CD1c-positive myeloid dendritic cell (primary cell): Measurements from ENCODE around the gene SSR1.
"Not testable (repeated sequence)": the region's sequence is repeated elsewhere in the genome, so short reads cannot be mapped to it uniquely, and the experiment has no call there.

ENCODE experiments used
- DNase-seq: peaks from one replicate; pipeline ENCODE4 v3.0.0-alpha.2; 2016; ENCODE audit errors: extremely low spot score

Gene SSR1

DNA sequence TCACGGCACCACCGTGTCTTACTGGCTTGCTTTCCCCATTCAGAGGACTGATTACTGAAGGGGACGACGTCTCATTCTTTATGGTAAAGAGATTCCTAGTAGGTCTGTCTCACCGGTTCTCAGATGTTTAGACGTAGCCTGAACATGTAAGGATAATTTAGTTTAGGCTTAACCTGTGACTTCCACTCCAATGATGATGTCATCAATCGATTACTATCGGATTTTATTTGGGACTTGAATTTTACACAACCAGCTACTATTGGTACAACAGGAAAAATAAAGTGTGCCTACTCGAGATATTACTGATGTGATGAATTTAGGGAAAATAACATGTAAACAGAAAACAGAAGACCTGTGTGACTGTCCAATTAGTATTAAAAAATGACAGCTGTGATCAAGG, 4.5 kb upstream of the SSR1 start:
- no peak for DNase-seq

DNA sequence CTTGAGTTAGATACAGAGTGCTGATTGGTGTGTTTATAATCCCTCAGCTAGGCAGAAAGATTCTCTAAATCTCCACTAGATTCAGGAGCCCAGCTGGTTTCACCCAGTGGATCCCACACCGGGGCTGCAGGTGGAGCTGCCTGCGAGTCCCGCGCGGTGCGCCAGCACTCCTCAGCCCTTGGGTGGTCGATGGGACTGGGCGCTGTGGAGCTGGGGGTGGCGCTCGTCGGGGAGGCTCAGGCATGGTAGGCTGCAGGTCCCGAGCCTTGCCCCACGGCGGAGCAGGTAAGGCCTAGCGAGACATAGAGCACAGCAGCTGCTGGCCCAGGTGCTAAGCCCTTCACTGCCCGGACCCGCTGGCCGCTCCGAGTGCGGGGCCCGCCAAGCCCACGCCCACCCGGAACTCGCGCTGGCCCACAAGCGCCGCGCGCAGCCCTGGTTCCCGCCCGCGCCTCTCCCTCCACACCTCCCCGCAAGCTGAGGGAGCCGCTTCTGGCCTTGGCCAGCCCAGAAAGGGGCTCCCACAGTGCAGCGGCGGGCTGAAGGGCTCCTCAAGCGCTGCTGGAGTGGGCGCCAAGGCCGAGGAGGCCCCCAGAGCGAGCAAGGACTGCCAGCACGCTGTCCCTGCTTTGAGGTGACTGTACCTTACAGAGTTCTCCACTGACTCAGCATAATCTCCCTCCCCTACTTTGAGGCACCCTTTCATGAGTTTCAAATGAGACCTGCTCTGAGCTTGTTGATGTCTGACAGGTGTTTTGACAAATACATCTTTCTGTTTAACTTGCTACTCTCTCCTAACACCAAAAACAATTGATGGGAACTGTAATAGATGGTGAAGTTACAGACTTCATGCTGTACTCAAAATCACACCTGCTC, 3.9 kb upstream of the SSR1 start:
- no peak for DNase-seq

GRCh38 chr6:7315948-7316365, 3.0 kb upstream of the SSR1 start:
- no peak for DNase-seq

GRCh38 chr6:7315087-7315947, 2.3 kb upstream of the SSR1 start:
- DNase-seq = not testable (repeated sequence)

GRCh38 chr6:7314414-7314813, 1.4 kb upstream of the SSR1 start:
- no peak for DNase-seq

DNA sequence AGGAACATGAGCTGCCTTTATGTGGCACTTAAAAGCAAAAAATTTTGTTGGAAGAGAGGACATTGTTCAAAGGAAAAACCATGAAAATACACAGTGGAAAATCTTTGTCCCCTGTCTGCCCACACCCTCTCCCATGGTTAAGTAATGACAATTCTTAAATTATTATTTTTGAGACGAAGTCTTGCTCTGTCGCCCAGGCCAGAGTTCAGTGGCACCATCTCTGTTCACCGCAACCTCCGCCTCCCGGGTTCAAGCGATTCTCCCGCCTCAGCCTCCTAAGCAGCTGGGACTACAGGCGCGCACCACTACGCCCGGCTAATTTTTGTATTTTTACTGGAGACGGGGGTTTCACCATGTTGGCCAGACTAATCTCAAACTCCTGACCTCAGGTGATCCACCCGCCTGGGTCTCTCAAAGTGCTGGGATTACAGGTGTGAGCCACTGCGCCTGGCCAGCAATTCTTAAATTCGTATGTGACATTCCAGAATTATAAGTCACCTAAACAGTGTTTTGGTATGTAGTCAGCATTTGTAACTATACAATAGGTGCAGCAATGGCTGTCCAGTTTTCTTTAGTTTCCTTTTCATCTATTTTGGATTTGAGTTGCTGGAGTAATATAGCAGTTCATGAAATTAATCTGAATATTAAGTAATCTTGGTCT, 636 bp upstream of the SSR1 start:
- DNase-seq = no peak

GRCh38 chr6:7311917-7312615, 933 bp downstream of the SSR1 start:
- peak; percentile 25 for DNase-seq

GRCh38 chr6:7311176-7311575, 1.8 kb downstream of the SSR1 start:
- DNase-seq = no peak

- no peak for DNase-seq
These were observed 3.9 kb downstream of the SSR1 start for GRCh38 chr6:7309050-7309449.

- no peak for DNase-seq
These were observed 5.5 kb downstream of the SSR1 start for GRCh38 chr6:7307533-7307932.

GRCh38 chr6:7304821-7305220, 8.2 kb downstream of the SSR1 start:
- DNase-seq = no peak

GRCh38 chr6:7301702-7302101, 11.3 kb downstream of the SSR1 start:
- no peak for DNase-seq

DNA sequence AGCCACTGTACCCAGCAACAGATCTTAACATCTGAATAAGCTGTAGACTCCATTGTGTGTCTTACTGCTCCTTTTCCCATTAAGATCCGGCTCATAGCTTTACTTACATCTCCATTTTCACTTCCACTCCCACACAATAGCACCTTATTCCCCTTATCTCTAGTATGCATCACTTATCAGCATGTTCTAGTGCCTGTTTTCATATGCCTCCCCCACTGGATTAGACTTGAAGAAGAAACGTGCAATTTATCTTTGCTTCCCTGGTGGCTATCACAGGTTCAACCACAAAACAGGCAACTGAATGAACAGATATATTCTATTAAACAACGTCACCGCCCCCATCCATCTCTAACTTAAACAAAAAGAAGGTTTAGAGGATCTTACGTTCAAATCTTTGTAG, 12.1 kb downstream of the SSR1 start:
- DNase-seq = no peak

GRCh38 chr6:7298113-7298512, 14.9 kb downstream of the SSR1 start:
- DNase-seq = no peak

DNA sequence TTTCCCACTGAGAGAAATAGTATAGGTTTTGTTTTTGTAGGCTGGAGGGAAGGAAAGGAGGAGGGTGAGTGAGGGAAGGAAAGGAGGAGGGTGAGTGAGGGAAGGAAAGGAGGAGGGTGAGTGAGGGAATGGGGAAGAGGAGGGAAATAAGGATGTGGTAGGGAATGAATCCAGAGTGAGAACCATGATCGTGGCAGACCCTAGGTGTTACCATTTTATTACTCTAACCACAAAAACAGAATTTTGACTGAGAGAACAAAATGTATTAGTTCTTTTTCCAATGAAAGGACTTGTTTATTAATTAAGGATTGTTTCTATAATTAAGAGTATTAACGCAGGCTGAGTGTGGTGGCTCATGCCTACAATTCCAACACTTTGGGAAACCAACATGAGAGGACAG, 16.4 kb downstream of the SSR1 start:
- DNase-seq = no peak

DNA sequence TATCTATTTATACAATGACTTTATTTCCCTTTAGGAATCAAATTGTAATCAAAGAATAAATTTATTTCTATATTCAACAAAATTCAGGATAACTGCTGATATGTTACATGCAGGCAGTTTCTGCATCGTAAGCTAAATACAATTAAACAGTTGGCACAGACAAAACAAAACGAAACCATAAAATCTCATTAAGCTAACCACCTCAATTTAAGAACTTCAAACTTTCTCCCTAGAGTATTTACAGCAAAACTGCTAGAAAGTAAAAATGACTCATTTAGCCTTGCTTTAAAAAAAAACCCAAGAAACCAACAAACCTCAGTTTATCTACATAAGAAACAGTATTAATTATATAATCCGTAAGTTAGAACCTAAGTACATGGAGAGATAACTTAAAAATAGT, 17.1 kb downstream of the SSR1 start:
- DNase-seq = no peak

- DNase-seq = no peak
These were observed 20.3 kb downstream of the SSR1 start for GRCh38 chr6:7292596-7293255.

DNA sequence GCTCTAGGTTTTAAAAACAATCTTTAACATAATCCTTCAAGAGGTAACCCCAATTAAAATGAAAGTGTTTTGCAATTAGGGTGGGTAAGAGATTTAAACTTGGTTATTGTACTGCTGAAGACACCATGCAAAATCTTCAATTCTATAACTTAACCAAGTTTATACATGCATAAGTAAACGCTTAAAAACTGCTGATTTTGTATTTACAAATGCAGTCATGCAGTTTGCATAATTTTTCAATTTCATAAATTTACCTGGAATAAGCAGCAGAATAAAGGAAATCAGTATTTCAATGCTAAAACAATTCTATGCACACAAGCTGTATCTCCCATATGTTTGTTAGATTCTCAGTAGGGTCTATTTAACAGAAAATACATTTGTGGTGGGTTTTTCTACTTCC, 22.9 kb downstream of the SSR1 start:
- DNase-seq = no peak

GRCh38 chr6:7285416-7285815, 27.6 kb downstream of the SSR1 start:
- DNase-seq = no peak

- no peak for DNase-seq
These were observed 29.3 kb downstream of the SSR1 start for GRCh38 chr6:7283676-7284075.
